ENCODE results near the gene CTBS. TPM values are rescaled to one million over a fixed set of nuclear protein-coding genes. Genes with fewer than 3 reads are reported as not detected.

CTBS gene
- total and polyA plus RNA-seq, 2 of the 13 experiments (the other 11 are each of a cell fraction or from before 2014, with no cell fraction given): 4.7 to 12.4 TPM

DNA sequence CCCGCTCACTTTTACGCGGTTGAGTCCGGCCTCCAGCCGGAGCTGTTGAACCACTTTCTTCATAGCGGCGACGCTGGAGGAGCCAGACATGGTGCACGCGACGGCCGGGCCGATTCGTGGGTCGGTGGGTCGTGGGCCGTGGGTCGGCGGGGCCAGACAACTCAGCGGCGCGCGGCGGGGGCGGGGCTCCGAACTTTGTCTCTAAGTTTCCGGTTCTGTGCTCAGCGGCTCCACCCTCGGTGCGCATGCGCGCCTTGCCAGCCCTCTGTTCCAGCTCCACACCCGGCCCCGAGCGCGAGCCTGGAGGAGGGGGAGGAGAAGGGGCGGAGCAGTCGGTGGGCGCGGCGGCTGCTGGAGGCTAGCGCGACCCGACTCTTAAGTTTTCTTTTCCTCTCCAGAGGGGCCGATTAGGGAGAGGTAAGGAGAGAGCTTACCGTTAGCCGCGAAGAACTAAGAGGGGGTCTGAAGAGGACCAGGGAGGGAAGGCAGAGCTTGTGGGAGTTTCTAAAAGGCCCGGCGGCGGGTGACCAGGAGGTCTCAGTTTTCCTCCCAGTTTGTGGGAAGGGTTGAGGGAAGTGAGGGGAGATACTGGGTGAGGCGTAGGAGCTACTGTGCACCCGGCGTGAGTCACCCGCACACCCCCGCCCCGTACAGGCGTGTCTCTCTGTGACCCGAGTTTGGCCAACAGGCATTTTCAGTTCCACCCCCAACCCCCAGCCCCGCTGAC lies 68.1 kb downstream of the CTBS start, which contains the start of the genes GNG5 and SPATA1:
GNG5 (minus strand) TSS at position 580 of the 727 bp plus-strand sequence; CDS start at position 90, 490 bp downstream.
SPATA1 (plus strand) TSS at position 385 of the 727 bp plus-strand sequence. CDS start 9,974 bp downstream, outside the sequence.
- peaks cover 53% of the 10 kb centered on the region for H3K4me1 ChIP-seq (ENCODE audit: insufficient read depth, low read length)
- no peaks in the 10 kb centered on the region for H3K9me3 ChIP-seq (ENCODE audit: low read length)
- POLR2A ChIA-PET: interaction anchor here (1.0 to 4.9 kb wide), 15 partner anchors 9 to 1065 kb away, joined by 3 to 90 read pairs (median 4); partner anchors contain the start of genes CTBS and RPF1
- H3K27me3 ChIP-seq (ENCODE audit: control insufficient read depth in 1 of 2, insufficient read depth in 2 of 2, low read length in 2 of 2): no peaks in the 10 kb centered on the region
- H3K4me3 ChIP-seq (replicated peaks in 1 of 3; ENCODE audit: insufficient read depth in 1 of 3, low read depth in 2 of 3, low read length in 3 of 3): peak within 1 kb of the TSS; percentile 92 to 97 (median 97)
- H3K79me2 ChIP-seq (ENCODE audit: insufficient read depth, low read length): peaks cover 48% of the 10 kb centered on the region
- in situ Hi-C loops (cut with HindIII; ENCODE audit: extremely low pct_ligation_motif_present, low pct_unique_long_range_greater_than_20kb) (loop anchor here (5.0 kb wide), 1 partner anchor 66 kb away; the partner anchor contains the start of gene CTBS), intact Hi-C loops (cut with micrococcal nuclease; ENCODE audit: unreplicated experiment) (loop anchor here (2.0 to 5.0 kb wide), 2 partner anchors 36 to 69 kb away; partner anchors contain the start of gene CTBS)
- H2AFZ ChIP-seq (ENCODE audit: low read length): peak within 1 kb of the TSS; percentile 34
- peak within 1 kb of the TSS; percentile 99 for H3K9ac ChIP-seq (ENCODE audit: insufficient read depth, low read depth, low read length)
- H3K4me2 ChIP-seq (ENCODE audit: low read depth, low read length): peak within 1 kb of the TSS; percentile 96
- CTCF ChIA-PET (ENCODE audit: low intra/inter-chr PET ratio, low total read pairs): no interaction called here
- peaks cover 37% of the 10 kb centered on the region for H4K20me1 ChIP-seq (ENCODE audit: insufficient read depth, low read length)
- H3K27ac ChIP-seq (ENCODE audit: extremely low read length, insufficient read depth, low read length): peak within 1 kb of the TSS; percentile 99
- DNase-seq (ENCODE audit: low spot score): peak; percentile 90
- BruUV-seq (replicated peaks): no TSS peak
- peak; percentile 90 for ATAC-seq
- WGBS (ENCODE audit: low lambda C conversion rate): 0% methylated on average over 24 of the region's 60 CpGs
- H3K36me3 ChIP-seq (replicated peaks in 1 of 2; ENCODE audit: control insufficient read depth in 1 of 2, insufficient read depth in 2 of 2, low read length in 2 of 2): peaks cover 2 to 6% of the 10 kb centered on the region in 2 experiments; a peak in 3 of 5 replicates
- no peak for FAIRE-seq
- peak; percentile 32; the same call in 1 of the 2 replicates for TF ChIP-seq NKX3-1 (CRISPR knock-in tag; IDR thresholded peaks at IDR 0.05)
- TF ChIP-seq NFE2L2 (IDR thresholded peaks at IDR 0.05; ENCODE audit: low read length): no peak
- peak; percentile 72; the same call in 1 of the 2 replicates for TF ChIP-seq ZBTB7B (CRISPR knock-in tag; IDR thresholded peaks at IDR 0.05)
- TF ChIP-seq ZMYM4 (CRISPR knock-in tag; IDR thresholded peaks at IDR 0.05): peak; percentile 72
- TF ChIP-seq, protein P1, sequence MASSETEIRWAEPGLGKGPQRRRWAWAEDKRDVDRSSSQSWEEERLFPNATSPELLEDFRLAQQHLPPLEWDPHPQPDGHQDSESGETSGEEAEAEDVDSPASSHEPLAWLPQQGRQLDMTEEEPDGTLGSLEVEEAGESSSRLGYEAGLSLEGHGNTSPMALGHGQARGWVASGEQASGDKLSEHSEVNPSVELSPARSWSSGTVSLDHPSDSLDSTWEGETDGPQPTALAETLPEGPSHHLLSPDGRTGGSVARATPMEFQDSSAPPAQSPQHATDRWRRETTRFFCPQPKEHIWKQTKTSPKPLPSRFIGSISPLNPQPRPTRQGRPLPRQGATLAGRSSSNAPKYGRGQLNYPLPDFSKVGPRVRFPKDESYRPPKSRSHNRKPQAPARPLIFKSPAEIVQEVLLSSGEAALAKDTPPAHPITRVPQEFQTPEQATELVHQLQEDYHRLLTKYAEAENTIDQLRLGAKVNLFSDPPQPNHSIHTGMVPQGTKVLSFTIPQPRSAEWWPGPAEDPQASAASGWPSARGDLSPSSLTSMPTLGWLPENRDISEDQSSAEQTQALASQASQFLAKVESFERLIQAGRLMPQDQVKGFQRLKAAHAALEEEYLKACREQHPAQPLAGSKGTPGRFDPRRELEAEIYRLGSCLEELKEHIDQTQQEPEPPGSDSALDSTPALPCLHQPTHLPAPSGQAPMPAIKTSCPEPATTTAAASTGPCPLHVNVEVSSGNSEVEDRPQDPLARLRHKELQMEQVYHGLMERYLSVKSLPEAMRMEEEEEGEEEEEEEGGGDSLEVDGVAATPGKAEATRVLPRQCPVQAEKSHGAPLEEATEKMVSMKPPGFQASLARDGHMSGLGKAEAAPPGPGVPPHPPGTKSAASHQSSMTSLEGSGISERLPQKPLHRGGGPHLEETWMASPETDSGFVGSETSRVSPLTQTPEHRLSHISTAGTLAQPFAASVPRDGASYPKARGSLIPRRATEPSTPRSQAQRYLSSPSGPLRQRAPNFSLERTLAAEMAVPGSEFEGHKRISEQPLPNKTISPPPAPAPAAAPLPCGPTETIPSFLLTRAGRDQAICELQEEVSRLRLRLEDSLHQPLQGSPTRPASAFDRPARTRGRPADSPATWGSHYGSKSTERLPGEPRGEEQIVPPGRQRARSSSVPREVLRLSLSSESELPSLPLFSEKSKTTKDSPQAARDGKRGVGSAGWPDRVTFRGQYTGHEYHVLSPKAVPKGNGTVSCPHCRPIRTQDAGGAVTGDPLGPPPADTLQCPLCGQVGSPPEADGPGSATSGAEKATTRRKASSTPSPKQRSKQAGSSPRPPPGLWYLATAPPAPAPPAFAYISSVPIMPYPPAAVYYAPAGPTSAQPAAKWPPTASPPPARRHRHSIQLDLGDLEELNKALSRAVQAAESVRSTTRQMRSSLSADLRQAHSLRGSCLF (CRISPR knock-in tag; IDR thresholded peaks at IDR 0.05; ENCODE audit: borderline replicate concordance): 0 out of 2 replicates have a peak, but pooled peaks have one; percentile 12
- peak; percentile 64; the same call in 1 of the 2 replicates for TF ChIP-seq ZNF136 (CRISPR knock-in tag; IDR thresholded peaks at IDR 0.05; ENCODE audit: low read depth)
- peak; percentile 43; the same call in 1 of the 2 replicates for TF ChIP-seq NR2F2 (IDR thresholded peaks at IDR 0.05; ENCODE audit: borderline replicate concordance, low read depth)
- TF ChIP-seq TGIF2 (CRISPR knock-in tag; IDR thresholded peaks at IDR 0.05): 0 out of 2 replicates have a peak, but pooled peaks have one; percentile 25
- peak; percentile 63 for TF ChIP-seq ZNF709 (CRISPR knock-in tag; IDR thresholded peaks at IDR 0.05)
- peak in 1 of 2 experiments; percentile 15; a peak in 1 of 4 replicates for TF ChIP-seq EP300 (IDR thresholded peaks at IDR 0.05; ENCODE audit: low read depth in 2 of 2, low read length in 2 of 2)
- no peak for TF ChIP-seq EP300 (CRISPR knock-in tag; IDR thresholded peaks at IDR 0.05; ENCODE audit: borderline replicate concordance)
- TF ChIP-seq SALL2 (CRISPR knock-in tag; IDR thresholded peaks at IDR 0.05): 0 out of 2 replicates have a peak, but pooled peaks have one; percentile 44
- TF ChIP-seq ZNF564 (CRISPR knock-in tag; IDR thresholded peaks at IDR 0.05): peak; percentile 33; the same call in 1 of the 2 replicates
- TF ChIP-seq KDM2A (CRISPR knock-in tag; IDR thresholded peaks at IDR 0.05; ENCODE audit: borderline replicate concordance, low read depth): peak; percentile 55
- TF ChIP-seq IRX3 (CRISPR knock-in tag; IDR thresholded peaks at IDR 0.05; ENCODE audit: borderline replicate concordance, low read depth): 0 out of 2 replicates have a peak, but pooled peaks have one; percentile 50
- peak; percentile 76 for TF ChIP-seq ZNF501 (CRISPR knock-in tag; IDR thresholded peaks at IDR 0.05)
- peak; percentile 22; the same call in 1 of the 2 replicates for TF ChIP-seq DNMT3B (CRISPR knock-in tag; conservative IDR thresholded peaks at IDR 0.05)

Measured in HepG2 (cell line).